IMR-90 (cell line): ENCODE measurements around the gene NCS1.

Source experiments
- BHLHE40 ChIP-seq: fragments of 150-350 bp; IDR thresholded peaks from 2 replicates; pipeline ENCODE4 v1.6.1; 2016; ENCODE audit warnings: mild to moderate bottlenecking, low read depth, low read length
- CEBPB ChIP-seq: IDR thresholded peaks from 2 replicates; pipeline ENCODE4 v1.6.1; 2012; ENCODE audit warnings: low read depth, low read length, improper control_type of control experiment
- CTCF ChIP-seq: conservative IDR thresholded peaks from 2 replicates; pipeline ENCODE4 v1.5.1; 2012; ENCODE audit warnings: mild to moderate bottlenecking, low read depth, low read length, improper control_type of control experiment
- ELK1 ChIP-seq: fragments of 150-350 bp; IDR thresholded peaks from 2 replicates; pipeline ENCODE4 v1.6.1; 2016; ENCODE audit warnings: low read depth, mild to moderate bottlenecking, low read length, moderate library complexity, borderline replicate concordance
- FOS ChIP-seq: fragments of 150-350 bp; IDR thresholded peaks from 2 replicates; pipeline ENCODE4 v1.6.1; 2016; ENCODE audit warnings: low read depth, low read length
- MAFK ChIP-seq: IDR thresholded peaks from 2 replicates; pipeline ENCODE4 v1.6.1; 2012; ENCODE audit warnings: low read depth, low read length, improper control_type of control experiment
- MXI1 ChIP-seq: IDR thresholded peaks from 2 replicates; pipeline ENCODE4 v1.6.1; 2012; ENCODE audit warnings: low read depth, mild to moderate bottlenecking, low read length, moderate library complexity, borderline replicate concordance
- POLR2A ChIP-seq: IDR thresholded peaks from 2 replicates; pipeline ENCODE4 v1.6.1; 2012; ENCODE audit warnings: mild to moderate bottlenecking, low read depth, low read length
- RAD21 ChIP-seq: IDR thresholded peaks from 2 replicates; pipeline ENCODE4 v1.6.1; 2012; ENCODE audit warnings: low read length, improper control_type of control experiment
- RCOR1 ChIP-seq: IDR thresholded peaks from 2 replicates; pipeline ENCODE4 v1.6.1; 2012; ENCODE audit warnings: mild to moderate bottlenecking, low read length, improper control_type of control experiment; ENCODE audit not compliant: insufficient replicate concordance
- RFX5 ChIP-seq: IDR thresholded peaks from 2 replicates; pipeline ENCODE4 v1.8.0; 2012; ENCODE audit warnings: low read depth, mild to moderate bottlenecking, low read length, moderate library complexity
- SMC3 ChIP-seq: fragments of 150-350 bp; IDR thresholded peaks from 2 replicates; pipeline ENCODE4 v1.6.1; 2016; ENCODE audit warnings: low read depth, mild to moderate bottlenecking, antibody characterized with exemption, low read length, moderate library complexity
- USF2 ChIP-seq: fragments of 150-350 bp; IDR thresholded peaks from 2 replicates; pipeline ENCODE4 v1.6.1; 2017; ENCODE audit warnings: mild to moderate bottlenecking, antibody characterized with exemption, low read length, low read depth

GRCh38 chr9:130144703-130145102 is 27.5 kb upstream of the NCS1 start:
- TF ChIP-seq RAD21 (no peak), POLR2A (no peak), CTCF (no peak), BHLHE40 (no peak), ELK1 (no peak), RCOR1 (no peak), FOS (no peak), MAFK (no peak), USF2 (no peak), RFX5 (no peak), MXI1 (no peak), CEBPB (no peak), SMC3 (no peak)
